GM19452 (cell line): ENCODE measurements around the gene FGF5.
"Not testable (repeated sequence)": the region's sequence is repeated elsewhere in the genome, so short reads cannot be mapped to it uniquely, and the experiment has no call there.

ENCODE experiments used
- ATAC-seq: cut with Tn5 transposase; IDR thresholded peaks from one replicate; pipeline ENCODE4 v1.9.1; 2021; ENCODE audit not compliant: unreplicated experiment

The FGF5 gene

DNA sequence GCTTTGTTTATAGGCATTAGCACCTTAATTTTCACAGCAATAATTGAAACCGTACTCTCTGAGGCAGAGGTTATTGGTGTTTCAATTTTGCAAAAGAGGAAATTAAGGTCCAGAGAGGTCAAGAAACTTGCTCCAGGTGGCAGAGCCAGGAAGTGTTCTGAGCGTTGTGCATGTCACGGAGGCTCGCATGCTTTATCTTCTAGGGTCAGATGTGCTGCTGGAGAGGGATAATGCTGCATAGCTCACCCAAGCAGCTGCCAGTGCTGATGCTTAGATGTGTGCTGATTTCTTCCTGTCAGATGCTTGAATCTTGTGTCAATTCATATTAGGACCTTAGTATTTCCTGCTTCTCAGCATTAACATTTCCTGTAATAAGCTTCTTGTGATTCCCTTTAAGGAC is 13.0 kb upstream of the FGF5 start:
- ATAC-seq, result no peak

DNA sequence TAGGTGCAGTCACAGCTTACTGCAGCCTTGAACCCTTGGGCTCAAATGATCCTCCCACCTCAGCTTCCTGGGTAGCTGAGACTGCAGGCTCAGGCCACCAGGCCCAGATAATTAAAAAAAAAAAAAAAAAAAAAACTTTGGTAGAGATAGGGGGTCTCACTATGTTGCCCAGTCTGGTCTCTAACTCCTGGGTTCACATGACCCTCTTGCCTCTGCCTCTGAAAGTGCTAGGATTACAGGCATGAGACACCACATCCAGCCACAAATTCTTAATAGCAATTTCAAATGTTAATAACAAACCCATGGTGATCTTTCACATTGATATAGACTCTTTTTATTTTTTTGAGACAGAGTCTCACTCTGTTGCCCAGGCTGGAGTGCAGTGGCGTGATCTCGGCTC is 12.3 kb upstream of the FGF5 start:
- no peak for ATAC-seq

DNA sequence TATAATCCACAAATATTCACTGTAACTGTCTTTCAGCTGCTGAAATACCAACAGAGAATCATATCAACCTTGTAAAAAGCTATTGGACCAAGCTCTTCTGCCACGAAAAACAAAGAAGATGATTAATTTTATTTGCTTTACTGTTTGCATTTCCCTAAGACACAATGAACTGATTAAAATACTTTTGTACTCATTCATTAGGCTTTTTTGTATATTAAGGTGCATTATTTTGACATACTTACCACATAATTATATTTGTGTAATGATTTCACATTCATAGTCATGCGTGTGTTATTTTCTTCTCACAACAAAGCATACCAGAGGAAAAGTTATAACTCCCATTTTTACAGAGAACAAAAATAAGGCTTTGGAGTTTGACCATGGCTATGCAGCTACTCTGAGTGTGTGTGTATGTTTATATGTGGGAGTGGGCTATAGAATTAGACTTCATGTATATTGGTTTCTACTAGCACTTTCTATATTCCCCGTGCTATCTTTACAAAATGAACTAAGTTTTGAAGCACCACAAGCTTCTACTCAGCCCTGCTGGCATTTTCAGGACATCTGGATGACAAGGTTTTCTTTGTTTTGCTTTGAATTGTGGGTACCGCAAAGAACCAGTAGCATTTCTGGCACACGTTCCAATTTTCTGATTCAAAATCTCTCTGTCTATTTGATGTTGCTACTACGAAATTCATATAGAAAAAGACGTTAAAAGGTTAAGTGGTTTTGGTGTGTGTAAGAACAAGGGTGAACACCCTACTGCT is 11.0 kb upstream of the FGF5 start:
- no peak for ATAC-seq

DNA sequence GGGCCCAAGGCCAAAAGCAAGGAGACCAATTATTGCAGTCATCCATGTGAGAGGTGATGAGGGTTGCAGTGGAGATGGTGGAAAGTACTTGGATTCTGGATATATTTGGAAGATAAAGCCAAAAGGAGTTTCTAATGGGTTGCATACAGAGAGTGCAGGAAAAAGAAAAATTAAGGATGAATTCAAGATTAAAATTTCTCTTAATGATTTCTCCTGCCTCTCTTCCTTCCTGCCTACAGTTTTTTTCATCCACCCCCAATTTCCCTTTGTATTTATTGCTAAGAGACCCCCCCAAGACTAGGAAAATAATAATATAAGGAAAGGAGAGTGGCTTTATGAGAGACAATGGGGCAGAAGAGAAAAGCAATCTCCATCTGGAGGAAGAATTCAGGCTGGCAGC is 8.6 kb upstream of the FGF5 start:
- ATAC-seq, result no peak

DNA sequence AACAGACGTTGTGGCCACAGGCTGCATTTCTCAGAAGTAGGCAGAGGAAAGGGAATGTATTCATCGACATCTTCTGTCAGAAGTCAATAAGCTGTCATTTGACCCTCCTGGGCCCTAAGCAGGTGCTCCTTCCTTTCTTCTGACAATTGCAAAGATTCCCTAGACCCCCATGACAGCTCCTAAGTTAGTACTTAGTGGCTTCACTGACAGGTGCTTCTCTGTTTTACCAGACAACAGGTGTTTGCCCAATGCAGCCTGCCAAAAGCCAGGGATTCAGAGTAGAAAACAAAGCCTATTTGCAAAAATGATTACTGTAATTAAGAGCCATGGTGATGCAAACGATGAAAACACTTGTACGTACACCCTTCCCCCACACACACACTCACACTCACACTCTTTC is 7.5 kb upstream of the FGF5 start:
- ATAC-seq, result no peak

DNA sequence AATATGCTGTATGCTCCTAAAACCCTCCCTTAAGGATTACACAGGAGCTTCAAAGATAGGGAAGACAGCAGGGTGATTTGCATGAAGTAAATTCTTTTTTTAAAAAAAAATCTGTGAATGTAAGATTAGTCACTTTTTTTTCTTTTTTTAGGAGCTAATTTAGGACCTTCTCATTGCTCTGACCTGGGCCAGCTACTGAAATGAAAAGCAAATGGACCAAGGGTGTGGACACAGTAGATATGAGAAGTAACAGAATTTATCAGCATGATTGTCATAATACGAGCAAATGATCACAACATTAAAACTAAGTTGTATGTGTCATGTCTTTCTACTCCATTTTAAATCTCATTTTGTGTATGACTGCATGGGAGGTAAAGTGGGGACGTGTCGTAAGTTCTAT is 6.6 kb upstream of the FGF5 start:
- no peak for ATAC-seq

DNA sequence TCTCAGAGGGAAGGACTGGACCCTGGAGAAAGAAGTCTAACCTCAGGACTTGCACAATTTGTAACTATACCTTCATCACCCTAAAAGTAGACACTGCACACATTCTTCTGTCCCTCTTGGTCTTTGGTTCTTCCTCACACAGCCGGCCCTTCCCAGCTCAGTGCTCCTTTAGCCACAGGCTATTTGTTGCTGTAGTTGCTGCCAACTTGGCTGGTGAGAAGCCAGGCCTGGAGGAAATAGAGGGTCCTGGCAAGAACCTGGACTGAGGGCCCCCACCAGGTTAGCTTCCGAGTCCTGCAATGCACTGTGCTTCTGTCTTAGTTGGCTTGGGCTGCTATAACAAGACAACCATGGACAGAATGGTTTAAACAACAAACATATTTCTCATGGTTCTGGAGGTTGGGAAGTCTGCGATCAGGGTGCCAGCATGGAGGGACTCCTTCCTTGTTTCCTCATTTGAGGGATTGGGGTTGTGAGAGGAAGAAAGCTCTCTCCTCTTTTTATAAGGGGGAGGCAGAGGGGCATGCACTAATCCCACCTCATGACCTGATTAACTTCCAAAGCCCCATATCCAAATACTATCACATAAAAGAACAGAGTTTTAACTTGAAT is 4.4 kb upstream of the FGF5 start:
- ATAC-seq, result no peak

DNA sequence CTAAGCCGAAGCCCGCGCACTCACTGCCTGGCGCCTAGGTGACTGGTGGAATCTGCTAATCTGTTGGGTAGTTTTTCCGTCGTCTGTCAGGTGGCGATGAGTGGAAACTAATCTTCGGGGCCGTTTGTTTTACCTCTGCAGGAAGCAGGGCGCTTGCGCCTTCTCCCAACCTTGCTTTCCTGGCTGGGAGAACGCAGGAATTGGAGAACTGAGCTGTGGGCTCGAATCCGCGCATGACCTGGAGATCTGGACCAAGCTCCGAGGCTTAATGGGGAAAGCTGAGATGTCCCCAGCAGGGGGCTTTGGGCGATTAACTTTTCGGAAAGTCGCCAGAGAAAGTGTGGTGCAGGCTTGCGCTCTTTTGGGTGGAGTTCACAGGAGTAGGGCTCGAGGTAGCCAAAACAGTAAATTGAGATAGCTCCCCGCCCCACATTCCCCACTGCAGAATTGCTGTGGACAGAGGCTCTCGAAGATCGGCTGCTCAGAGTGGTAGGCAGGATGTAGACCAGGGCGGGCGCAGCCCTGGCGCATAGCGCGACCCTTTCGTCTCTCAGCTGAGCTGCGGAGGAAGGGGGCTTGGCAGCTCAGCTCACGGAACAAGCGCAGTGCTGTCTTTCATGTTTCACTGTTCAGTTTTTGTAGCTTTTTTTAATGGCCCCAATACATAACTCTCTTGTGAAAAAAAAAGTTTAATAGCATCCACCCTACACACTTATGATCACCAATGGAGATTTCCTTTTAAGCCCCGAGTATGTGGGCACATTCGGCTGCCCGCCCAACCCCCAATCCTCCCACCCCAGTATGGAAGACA is 2.7 kb upstream of the FGF5 start:
- ATAC-seq, result no peak

DNA sequence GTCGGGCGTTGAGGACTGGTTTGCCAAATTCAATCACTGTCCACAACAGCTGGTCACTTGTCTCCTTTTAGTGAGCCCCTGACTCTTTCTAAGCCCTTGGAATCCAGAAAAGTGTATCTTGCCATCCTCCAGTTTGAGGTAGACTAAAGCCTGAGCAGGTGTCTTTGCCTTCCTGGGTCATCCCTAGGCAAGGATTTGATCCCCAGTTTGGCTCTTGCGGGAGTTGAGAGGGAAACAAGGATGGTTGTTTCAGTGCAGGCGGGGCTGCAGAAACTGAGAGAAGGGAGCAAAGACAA is 2.2 kb upstream of the FGF5 start:
- ATAC-seq, result no peak

DNA sequence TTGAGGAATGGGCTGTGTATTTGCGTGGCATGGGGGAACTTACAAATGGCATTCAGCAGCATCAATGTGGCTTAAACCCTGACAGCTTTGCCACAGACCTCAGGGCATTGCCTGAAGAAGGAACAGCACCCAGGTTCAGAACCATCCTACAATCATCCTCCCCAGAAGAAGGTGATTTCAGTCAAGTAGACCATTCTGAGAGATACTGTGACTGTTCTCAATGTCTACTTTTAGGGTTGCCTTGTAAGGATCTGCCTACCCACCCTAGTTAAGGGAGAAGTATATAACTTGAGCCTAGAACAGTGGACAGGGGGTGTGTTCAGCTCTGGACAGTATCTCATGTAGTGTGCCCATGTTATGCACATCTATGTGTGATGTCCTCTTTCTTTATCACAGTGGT is 1.6 kb upstream of the FGF5 start:
- no peak for ATAC-seq

DNA sequence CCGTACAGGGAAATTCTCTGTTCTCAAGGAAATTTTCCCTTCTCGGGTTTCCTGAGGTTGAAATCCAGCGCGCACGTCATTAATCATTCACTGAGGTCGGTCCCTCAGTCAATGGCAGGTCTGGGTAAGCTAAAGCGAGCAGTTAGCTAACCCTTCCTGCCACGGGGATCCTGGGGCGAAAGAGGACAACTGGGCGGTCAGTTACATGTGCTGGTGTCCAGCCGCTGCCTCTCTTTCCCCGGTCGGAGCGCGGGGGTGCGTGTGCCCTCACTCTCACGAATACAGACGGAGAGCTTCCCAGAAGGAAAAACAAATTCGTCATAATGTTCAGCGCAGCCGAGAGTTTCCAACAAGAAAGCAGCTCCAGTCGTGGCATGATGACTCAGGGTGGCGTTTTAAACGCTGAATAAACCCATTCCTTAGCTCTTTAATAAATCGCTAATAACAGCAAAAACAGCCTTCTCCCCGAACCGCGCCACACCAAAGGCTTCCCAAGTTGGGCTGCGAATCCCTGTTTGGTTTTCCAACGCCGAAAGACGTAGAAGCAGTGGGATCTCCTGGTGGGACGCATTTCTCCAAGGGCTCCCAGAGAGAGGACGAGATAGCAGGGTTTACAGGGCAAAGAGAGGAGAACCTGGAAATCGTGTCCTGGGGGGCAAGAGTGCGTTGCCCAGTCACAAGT is 752 bp upstream of the FGF5 start:
- no peak for ATAC-seq

DNA sequence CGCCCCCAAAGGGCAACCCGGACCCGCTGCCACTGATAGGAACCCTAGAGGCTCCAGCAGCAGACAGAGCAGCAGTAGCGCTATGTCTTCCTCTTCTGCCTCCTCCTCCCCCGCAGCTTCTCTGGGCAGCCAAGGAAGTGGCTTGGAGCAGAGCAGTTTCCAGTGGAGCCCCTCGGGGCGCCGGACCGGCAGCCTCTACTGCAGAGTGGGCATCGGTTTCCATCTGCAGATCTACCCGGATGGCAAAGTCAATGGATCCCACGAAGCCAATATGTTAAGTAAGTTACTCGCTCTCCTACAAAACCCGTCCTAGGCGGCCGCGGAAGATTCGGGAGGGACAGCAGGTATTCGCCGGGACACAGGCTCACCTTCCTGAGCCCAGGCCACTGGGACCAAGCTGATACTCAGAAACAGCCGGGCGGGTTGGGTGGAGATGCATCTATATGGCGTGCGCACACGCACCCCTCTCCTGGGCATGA is 477 bp downstream of the FGF5 start:
- no peak for ATAC-seq

DNA sequence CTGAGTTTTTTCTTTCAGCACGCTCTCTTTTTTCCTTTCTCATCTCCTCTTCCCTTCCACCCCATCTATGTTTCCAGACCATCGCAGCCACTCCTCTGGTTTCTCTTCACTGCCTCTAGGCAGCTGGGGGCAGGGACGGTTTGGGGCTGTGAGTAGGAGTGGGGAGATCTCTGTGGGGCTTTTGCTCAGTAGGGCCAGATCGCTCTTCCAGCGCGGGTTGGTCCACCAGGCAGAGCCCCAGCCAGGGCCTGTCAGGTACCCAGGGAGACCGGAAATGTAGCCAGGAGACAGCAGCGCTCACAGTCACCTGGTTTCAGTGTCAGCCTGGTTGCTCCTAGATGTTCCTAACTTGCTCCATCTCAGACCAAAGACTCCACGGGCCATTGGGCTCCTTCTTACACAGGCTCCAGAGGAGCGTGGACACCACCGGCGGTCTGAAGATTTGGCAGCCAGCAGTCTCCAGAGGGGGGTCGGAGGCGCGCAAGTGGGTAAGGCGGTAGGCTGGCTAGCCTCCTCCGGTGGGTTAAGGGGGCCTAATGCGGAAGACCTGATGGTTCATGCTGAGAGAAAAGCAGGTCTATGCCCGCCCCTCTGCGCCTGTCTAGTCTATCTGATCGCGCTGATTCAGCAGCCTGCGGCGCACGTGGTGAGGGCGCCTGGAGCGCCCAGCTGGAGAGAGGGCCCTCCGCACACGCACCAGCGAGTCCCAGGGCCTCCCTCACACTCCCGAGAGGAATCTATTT is 1.8 kb downstream of the FGF5 start:
- ATAC-seq, result no peak

DNA sequence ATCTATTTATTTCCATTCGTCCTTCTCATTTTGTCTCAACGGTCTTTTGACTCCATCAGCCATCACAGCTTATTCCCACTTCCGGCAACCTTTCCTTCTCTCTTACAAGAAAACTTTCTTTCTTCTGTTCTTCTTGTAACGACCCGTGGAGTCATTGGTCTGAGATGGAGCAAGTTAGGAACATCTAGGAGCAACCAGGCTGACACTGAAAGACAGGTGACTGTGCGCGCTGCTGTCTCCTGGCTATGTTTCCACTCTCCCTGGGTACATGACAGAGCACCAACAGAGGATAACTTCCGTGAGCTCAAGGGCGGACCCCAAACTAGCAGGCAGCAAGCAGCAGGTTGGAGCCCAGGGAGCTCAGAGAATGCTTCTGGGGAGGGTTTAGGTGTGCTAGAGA is 2.5 kb downstream of the FGF5 start:
- no peak for ATAC-seq

DNA sequence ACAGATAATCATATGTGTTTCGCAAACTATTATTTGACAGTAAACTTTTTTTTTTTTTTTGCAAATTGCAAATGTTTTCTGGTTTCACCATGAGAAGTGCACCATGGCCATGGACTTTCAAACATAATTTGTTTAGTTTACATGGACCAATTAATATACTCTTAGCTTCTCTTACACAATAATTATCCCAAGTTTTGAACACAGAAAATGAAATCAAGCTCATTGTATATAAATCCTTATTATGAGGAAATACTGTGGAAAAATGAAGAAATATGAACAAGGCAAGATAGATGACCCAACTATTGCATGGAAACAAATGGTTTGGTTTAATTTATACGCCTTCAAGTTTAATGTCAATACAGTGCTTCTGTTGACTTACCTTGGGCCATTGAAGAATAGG is 3.9 kb downstream of the FGF5 start:
- no peak for ATAC-seq

DNA sequence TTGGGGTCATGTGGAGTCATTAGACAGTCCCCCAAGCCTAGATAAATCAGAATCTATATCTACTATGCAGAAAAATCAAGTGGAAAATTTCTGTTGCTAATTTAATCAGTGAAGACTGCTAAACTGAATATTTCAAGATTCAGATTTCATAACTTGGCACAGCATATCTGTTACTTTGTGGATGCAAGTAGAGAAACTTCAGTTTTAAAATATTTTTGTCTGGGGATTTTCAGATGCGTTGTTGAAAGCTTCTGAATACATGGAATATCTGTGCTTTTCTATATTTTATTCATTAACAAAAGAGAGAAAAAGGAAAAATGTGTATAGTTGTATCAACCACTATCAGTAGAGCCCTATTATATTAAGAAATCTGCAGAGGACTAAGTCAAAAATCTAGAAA is 4.4 kb downstream of the FGF5 start:
- no peak for ATAC-seq

DNA sequence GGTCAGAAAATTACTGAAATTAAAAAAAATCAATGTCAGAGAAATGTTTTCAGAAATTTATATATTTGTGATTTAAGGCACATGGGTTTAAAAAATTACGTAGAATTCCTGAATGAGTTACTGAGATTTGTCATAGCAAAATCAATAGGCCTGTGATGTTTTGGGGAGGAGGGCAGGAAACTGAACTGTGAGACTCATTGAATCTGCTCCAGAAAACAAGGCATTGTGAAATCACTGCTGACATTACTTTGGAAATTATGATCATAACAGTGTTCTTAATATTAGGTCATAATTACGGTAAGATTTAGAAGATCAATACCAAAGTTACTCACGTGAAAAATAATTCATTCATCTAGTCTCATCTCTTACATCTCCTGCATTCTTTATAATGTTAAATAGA is 5.3 kb downstream of the FGF5 start:
- no peak for ATAC-seq

DNA sequence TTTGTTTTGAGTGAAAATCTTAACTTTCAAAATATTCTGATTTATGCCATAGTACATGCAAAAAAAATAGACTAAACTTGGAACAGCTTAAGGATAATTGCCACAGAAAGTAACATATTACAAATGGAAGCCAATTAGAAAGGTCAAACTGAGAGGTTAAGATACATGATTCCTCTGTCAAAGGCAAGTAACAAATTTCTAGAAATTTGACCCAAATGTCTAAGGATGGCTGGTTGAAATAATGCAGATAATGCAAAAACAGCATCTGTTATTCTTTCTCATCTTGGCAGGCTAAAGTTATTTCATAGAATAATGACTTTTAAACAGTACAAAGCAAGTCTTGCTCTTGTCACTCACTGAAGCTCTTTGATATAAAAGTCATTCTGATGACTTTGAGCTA is 10.5 kb downstream of the FGF5 start:
- ATAC-seq, result no peak

DNA sequence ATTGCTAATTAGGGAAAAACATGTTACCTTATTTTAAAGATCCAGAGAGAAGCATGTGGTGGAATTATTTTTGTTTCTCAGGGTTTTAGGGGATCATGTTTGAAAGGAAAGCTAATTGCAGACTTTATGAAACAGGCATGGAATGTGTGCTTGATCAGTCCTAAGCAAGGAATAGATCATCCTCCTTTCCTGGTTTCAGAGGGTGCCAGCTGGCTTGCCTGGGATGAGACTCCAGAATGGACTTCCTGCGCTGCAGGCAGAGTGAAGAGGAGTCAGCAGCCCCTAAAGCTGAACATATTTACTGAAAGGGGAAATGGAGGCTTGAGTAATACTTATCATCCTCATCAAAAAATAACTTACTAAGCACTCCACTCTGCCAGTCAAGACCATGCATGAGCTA is 13.3 kb downstream of the FGF5 start:
- ATAC-seq, result no peak

DNA sequence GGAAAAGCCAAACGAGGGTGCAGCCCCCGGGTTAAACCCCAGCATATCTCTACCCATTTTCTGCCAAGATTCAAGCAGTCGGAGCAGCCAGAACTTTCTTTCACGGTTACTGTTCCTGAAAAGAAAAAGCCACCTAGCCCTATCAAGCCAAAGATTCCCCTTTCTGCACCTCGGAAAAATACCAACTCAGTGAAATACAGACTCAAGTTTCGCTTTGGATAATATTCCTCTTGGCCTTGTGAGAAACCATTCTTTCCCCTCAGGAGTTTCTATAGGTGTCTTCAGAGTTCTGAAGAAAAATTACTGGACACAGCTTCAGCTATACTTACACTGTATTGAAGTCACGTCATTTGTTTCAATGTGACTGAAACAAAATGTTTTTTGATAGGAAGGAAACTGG is 20.0 kb downstream of the FGF5 start:
- no peak for ATAC-seq

DNA sequence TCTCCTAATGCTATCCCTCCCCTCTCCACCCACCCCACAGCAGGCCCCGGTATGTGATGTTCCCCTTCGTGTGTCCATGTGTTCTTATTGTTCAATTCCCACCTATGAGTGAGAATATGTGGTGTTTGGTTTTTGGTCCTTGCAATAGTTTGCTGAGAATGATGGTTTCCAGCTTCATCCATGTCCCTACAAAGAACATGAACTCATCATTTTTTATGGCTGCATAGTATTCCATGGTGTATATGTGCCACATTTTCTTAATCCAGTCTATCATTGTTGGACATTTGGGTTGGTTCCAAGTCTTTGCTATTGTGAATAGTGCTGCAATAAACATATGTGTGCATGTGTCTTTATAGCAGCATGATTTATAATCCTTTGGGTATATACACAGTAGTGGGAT is 24.2 kb downstream of the FGF5 start:
- ATAC-seq, result not testable (repeated sequence)
